Progenitor cell of endocrine pancreas (in vitro differentiated cells): ENCODE measurements around the gene DKK2. TPM values are rescaled to one million over a fixed set of nuclear protein-coding genes. Genes with fewer than 3 reads are reported as not detected.

Source experiments
- DNase-seq: peaks from one replicate; pipeline ENCODE4 v3.0.0; 2021; ENCODE audit warnings: low spot score; ENCODE audit not compliant: unreplicated experiment
- H3K27ac Mint-ChIP-seq: 2 replicates; pipeline ENCODE4 v1.8.0; 2021; ENCODE audit warnings: mild to moderate bottlenecking, moderate library complexity, mixed read lengths
- H3K27me3 Mint-ChIP-seq: 2 replicates; pipeline ENCODE4 v1.8.0; 2021; ENCODE audit warnings: mixed read lengths
- H3K36me3 Mint-ChIP-seq: 2 replicates; pipeline ENCODE4 v1.8.0; 2022; ENCODE audit warnings: mixed read lengths; ENCODE audit not compliant: insufficient read depth
- H3K4me1 Mint-ChIP-seq: 2 replicates; pipeline ENCODE4 v1.8.0; 2021; ENCODE audit warnings: low read depth, mixed read lengths
- H3K4me3 Mint-ChIP-seq: 2 replicates; pipeline ENCODE4 v1.8.0; 2021; ENCODE audit warnings: low read depth, mild to moderate bottlenecking, moderate library complexity, mixed read lengths
- H3K9me3 Mint-ChIP-seq: 2 replicates; pipeline ENCODE4 v1.8.0; 2021; ENCODE audit warnings: low read depth, mixed read lengths
- total RNA-seq: library from RNA; stranded (reverse); gene quantifications from 2 replicates; pipeline ENCODE4 v1.2.1, GENCODE V29; 2021
- TF ChIP-seq, protein P1 (sequence below): fragments of 200-600 bp; sonication (generic); IDR thresholded peaks from one replicate; pipeline ENCODE4 v1.5.0; 2021; ENCODE audit warnings: antibody characterized with exemption, mild to moderate bottlenecking; ENCODE audit not compliant: unreplicated experiment

DKK2 gene
- total RNA-seq, 1 donor from 2014 or later, result 17.0 TPM

DNA sequence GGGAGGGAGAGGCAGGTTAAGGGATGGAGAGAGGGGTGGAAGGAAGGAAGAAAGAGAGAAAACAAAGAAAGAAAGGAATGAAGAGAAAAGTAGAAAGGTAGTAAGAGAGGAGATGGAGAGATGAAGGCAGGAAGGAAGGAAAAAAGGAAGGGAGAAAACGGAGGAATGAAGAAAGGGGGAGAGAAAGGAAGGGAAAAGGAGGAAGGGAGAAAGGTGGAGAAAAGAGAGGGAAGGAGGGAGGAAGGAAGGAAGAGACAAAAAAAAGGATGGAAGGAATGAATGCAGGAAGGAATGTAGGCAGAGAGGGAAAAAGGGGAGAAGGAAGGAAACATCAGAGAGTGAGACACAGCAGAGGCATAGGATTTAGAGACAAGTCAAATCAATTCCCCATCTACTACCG, 68.2 kb downstream of the DKK2 start:
- no peaks in the 10 kb centered on the region for H3K36me3 Mint-ChIP-seq
- no peaks in the 10 kb centered on the region for H3K9me3 Mint-ChIP-seq
- no peak overlapping the region for H3K4me3 Mint-ChIP-seq
- H3K4me1 Mint-ChIP-seq, result peaks cover 11% of the 10 kb centered on the region
- DNase-seq, result no peak
- H3K27ac Mint-ChIP-seq, result no peak overlapping the region
- no peaks in the 10 kb centered on the region for H3K27me3 Mint-ChIP-seq
- TF ChIP-seq, protein P1, sequence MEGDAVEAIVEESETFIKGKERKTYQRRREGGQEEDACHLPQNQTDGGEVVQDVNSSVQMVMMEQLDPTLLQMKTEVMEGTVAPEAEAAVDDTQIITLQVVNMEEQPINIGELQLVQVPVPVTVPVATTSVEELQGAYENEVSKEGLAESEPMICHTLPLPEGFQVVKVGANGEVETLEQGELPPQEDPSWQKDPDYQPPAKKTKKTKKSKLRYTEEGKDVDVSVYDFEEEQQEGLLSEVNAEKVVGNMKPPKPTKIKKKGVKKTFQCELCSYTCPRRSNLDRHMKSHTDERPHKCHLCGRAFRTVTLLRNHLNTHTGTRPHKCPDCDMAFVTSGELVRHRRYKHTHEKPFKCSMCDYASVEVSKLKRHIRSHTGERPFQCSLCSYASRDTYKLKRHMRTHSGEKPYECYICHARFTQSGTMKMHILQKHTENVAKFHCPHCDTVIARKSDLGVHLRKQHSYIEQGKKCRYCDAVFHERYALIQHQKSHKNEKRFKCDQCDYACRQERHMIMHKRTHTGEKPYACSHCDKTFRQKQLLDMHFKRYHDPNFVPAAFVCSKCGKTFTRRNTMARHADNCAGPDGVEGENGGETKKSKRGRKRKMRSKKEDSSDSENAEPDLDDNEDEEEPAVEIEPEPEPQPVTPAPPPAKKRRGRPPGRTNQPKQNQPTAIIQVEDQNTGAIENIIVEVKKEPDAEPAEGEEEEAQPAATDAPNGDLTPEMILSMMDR, result no peak

DNA sequence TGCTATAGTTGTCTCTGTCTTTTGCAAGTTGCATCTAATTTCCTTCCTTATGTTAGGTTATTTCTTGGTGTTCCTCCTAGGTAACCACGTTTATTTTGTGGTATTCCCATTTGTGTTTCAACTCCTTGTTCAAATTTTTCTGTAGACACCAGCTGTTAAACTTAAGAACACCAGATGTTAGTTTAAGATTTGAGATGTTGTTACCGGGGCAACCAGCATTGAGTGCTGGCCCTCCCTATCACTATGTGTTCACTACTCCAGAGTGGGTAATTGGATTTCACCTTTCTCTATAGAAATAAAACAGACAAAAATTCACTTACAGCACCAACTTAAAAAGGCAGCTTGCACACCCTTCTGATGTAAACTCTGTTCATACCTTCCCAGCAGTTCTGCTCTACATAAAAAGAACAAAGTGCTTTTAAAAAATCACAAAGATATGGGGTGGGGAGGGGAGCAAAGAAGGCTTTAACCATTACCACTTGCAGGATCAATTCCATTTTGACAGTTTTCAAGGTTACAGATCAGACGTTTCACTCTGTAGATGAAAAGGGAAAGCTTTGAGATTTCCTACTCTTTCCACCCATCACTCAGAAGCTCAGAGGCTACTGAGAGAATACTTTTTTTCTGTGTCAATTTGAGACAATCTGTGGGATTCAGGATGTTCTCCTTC, 82.9 kb downstream of the DKK2 start:
- Mint-ChIP-seq H3K27ac (peak overlapping the region; percentile 50), H3K4me1 (peaks cover 2% of the 10 kb centered on the region), H3K36me3 (peaks cover 1% of the 10 kb centered on the region), H3K4me3 (no peak overlapping the region), H3K9me3 (no peaks in the 10 kb centered on the region), H3K27me3 (no peaks in the 10 kb centered on the region)
- TF ChIP-seq, protein P1, result no peak
- DNase-seq, result no peak

- no peak overlapping the region for H3K27ac Mint-ChIP-seq
- no peak for DNase-seq
- no peaks in the 10 kb centered on the region for H3K27me3 Mint-ChIP-seq
- H3K9me3 Mint-ChIP-seq, result no peaks in the 10 kb centered on the region
- peaks cover 1% of the 10 kb centered on the region for H3K36me3 Mint-ChIP-seq
- peaks cover 2% of the 10 kb centered on the region for H3K4me1 Mint-ChIP-seq
- TF ChIP-seq, protein P1, result no peak
- no peak overlapping the region for H3K4me3 Mint-ChIP-seq
These were observed 84.2 kb downstream of the DKK2 start for GRCh38 chr4:106951891-106952290.

- H3K4me1 Mint-ChIP-seq, result no peaks in the 10 kb centered on the region
- no peaks in the 10 kb centered on the region for H3K27me3 Mint-ChIP-seq
- no peak overlapping the region for H3K27ac Mint-ChIP-seq
- TF ChIP-seq, protein P1, result no peak
- H3K4me3 Mint-ChIP-seq, result no peak overlapping the region
- H3K9me3 Mint-ChIP-seq, result no peaks in the 10 kb centered on the region
- H3K36me3 Mint-ChIP-seq, result no peaks in the 10 kb centered on the region
- DNase-seq, result no peak
These were observed 94.3 kb downstream of the DKK2 start for GRCh38 chr4:106941841-106942240.

DNA sequence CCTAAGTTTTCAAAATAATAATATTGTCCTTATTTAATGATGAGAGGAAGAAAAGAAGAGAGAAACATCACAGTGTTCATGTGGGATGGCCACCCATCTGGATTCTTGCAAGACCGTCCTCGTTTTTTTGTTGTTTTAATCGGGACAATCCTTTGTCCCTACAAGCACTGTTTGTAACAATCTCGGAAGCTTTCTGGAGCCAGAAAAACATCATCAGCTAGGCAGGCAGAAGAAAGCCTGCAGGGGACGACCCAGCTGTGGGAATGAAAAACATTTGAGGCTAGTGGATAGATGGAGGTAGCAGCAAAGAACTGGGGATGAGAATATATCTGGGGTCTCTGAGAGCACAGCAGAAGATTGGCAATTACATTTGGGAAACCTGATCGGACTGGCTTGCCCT, 105.6 kb downstream of the DKK2 start:
- Mint-ChIP-seq H3K27me3 (no peaks in the 10 kb centered on the region), H3K4me3 (no peak overlapping the region), H3K36me3 (no peaks in the 10 kb centered on the region), H3K4me1 (peaks cover 2% of the 10 kb centered on the region), H3K27ac (no peak overlapping the region), H3K9me3 (peaks cover 5% of the 10 kb centered on the region)
- TF ChIP-seq, protein P1, result no peak
- no peak for DNase-seq
